Mesenchymal stem cell (in vitro differentiated cells and primary cell): ENCODE measurements around the gene POLE4.

Source experiments
- DNase-seq: peaks from one replicate; pipeline ENCODE4 v3.0.0-alpha.2; 2013
- H2AFZ ChIP-seq: one replicate; pipeline ENCODE4 v1.6.1; 2013; ENCODE audit warnings: low read depth, mild to moderate bottlenecking, control low read depth, inconsistent platforms, low read length, moderate library complexity
- H2AK5ac ChIP-seq: 2 replicates; pipeline ENCODE4 v1.6.1; 2013; ENCODE audit warnings: low read length, moderate library complexity, mild to moderate bottlenecking, inconsistent platforms; ENCODE audit not compliant: severe bottlenecking
- H2BK120ac ChIP-seq: one replicate; pipeline ENCODE4 v1.6.1; 2013; ENCODE audit warnings: low read depth, mild to moderate bottlenecking, inconsistent platforms, low read length, moderate library complexity
- H2BK12ac ChIP-seq, 2 experiments: one replicate each; pipeline ENCODE4 v1.6.1; 2013; ENCODE audit warnings: inconsistent platforms in 2 of 2, low read length in 2 of 2, mild to moderate bottlenecking in 2 of 2, moderate library complexity in 2 of 2, control low read depth in 1 of 2
- H2BK15ac ChIP-seq: one replicate; pipeline ENCODE4 v1.6.1; 2013; ENCODE audit warnings: mild to moderate bottlenecking, low read depth, inconsistent platforms; ENCODE audit not compliant: poor library complexity, severe bottlenecking
- H2BK5ac ChIP-seq: 2 replicates; pipeline ENCODE4 v1.6.1; 2013; ENCODE audit warnings: low read depth, mild to moderate bottlenecking, low read length, control low read depth, inconsistent platforms; ENCODE audit not compliant: poor library complexity, severe bottlenecking
- H3K14ac ChIP-seq, 2 experiments: one replicate each; pipeline ENCODE4 v1.6.1; 2013; ENCODE audit warnings: inconsistent platforms in 2 of 2, low read length in 2 of 2, control low read depth in 1 of 2, mild to moderate bottlenecking in 1 of 2, moderate library complexity in 1 of 2
- H3K18ac ChIP-seq, 2 experiments: one replicate each; pipeline ENCODE4 v1.6.1; 2013; ENCODE audit warnings: inconsistent platforms in 2 of 2, low read length in 2 of 2, control low read depth in 1 of 2, low read depth in 1 of 2, mild to moderate bottlenecking in 1 of 2
- H3K23ac ChIP-seq, 2 experiments: one replicate each; pipeline ENCODE4 v1.6.1; 2013; ENCODE audit warnings: inconsistent platforms in 2 of 2, low read length in 2 of 2, mild to moderate bottlenecking in 2 of 2, moderate library complexity in 2 of 2, control low read depth in 1 of 2
- H3K27ac ChIP-seq: 2 replicates; pipeline ENCODE4 v1.5.1; 2013; ENCODE audit warnings: mild to moderate bottlenecking, moderate library complexity, low read length, control low read depth, inconsistent platforms; ENCODE audit not compliant: poor library complexity, severe bottlenecking
- H3K27me3 ChIP-seq, 2 experiments: 2 replicates each; pipeline versions ENCODE4 v1.6.1 to v1.7.0; 2013; ENCODE audit warnings: low read length in 2 of 2, mild to moderate bottlenecking in 2 of 2, moderate library complexity in 2 of 2, control low read depth in 1 of 2, inconsistent platforms in 1 of 2; ENCODE audit not compliant: control insufficient read depth in 1 of 2, insufficient read depth in 1 of 2
- H3K36me3 ChIP-seq, 2 experiments: 2 replicates each; pipeline versions ENCODE4 v1.6.1 to v1.7.0; 2013; ENCODE audit warnings: low read length in 2 of 2, control low read depth in 1 of 2, inconsistent platforms in 1 of 2, low read depth in 1 of 2, mild to moderate bottlenecking in 1 of 2; ENCODE audit not compliant: insufficient read depth in 2 of 2, control insufficient read depth in 1 of 2
- H3K4ac ChIP-seq, 2 experiments: one replicate each; pipeline ENCODE4 v1.6.1; 2013; ENCODE audit warnings: inconsistent platforms in 2 of 2, low read length in 2 of 2, mild to moderate bottlenecking in 2 of 2, moderate library complexity in 2 of 2, control low read depth in 1 of 2, low read depth in 1 of 2
- H3K4me1 ChIP-seq: 2 replicates; pipeline ENCODE4 v1.6.1; 2013; ENCODE audit warnings: low read depth, low read length, control low read depth; ENCODE audit not compliant: control insufficient read depth, insufficient read depth
- H3K4me2 ChIP-seq: 2 replicates; pipeline ENCODE4 v1.6.1; 2013; ENCODE audit warnings: low read length, mild to moderate bottlenecking, inconsistent platforms; ENCODE audit not compliant: poor library complexity, severe bottlenecking
- H3K4me3 ChIP-seq, 2 experiments: 2 replicates each; pipeline versions ENCODE4 v1.5.1 to v1.7.0; 2013; ENCODE audit warnings: low read length in 2 of 2, mild to moderate bottlenecking in 2 of 2, control low read depth in 1 of 2, low read depth in 1 of 2; ENCODE audit not compliant: insufficient read depth in 1 of 2
- H3K79me1 ChIP-seq: replicated peaks from 2 replicates; pipeline ENCODE4 v1.6.1; 2013; ENCODE audit warnings: mild to moderate bottlenecking, control low read depth, low read length, inconsistent platforms; ENCODE audit not compliant: poor library complexity, severe bottlenecking
- H3K9ac ChIP-seq: 2 replicates; pipeline ENCODE4 v1.7.0; 2013; ENCODE audit warnings: mild to moderate bottlenecking, low read length, moderate library complexity
- H3K9me3 ChIP-seq: 2 replicates; pipeline ENCODE4 v1.7.0; 2013; ENCODE audit warnings: mild to moderate bottlenecking, low read length; ENCODE audit not compliant: control insufficient read depth
- H4K8ac ChIP-seq: one replicate; pipeline ENCODE4 v1.6.1; 2013; ENCODE audit warnings: inconsistent platforms, mild to moderate bottlenecking, low read length, moderate library complexity
- H4K91ac ChIP-seq: one replicate; pipeline ENCODE4 v1.6.1; 2013; ENCODE audit warnings: mild to moderate bottlenecking, low read length, inconsistent platforms
- WGBS: methylation state at CpG from one replicate; pipeline ENCODE4 v1.1.7; 2013; ENCODE audit warnings: mixed read lengths; 5-methylcytosine and 5-hydroxymethylcytosine counted together

The POLE4 gene

DNA sequence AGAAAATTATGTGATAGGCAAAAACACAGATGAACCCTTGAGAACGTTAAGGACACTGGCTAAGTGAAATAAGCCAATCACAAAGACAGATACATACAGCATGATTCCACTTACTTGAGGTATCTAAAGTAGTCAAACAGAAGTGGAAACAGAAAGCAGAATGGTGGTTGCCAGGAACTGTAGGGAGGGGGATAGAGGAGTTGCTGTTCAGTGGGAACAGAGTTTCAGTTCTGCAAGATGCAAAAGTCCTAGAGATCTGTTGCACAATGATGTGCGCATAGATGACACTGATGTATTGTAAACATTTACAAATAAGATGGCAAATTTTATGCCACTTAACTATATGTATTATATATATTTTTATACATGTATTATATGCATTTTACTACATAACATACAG is 59.7 kb downstream of the POLE4 start:
- no peak overlapping the region for H3K4ac ChIP-seq
- H3K36me3 ChIP-seq: no peaks in the 10 kb centered on the region
- H2BK12ac ChIP-seq: no peak overlapping the region
- no peak overlapping the region for H2BK15ac ChIP-seq
- H2BK5ac ChIP-seq: no peak overlapping the region
- no peak overlapping the region for H3K4me3 ChIP-seq
- H3K4me2 ChIP-seq: no peak overlapping the region
- no CpG with 5 or more reads among the region's 2 CpGs for WGBS
- no peak overlapping the region for H2AK5ac ChIP-seq
- H3K23ac ChIP-seq: no peak overlapping the region
- no peak overlapping the region for H4K91ac ChIP-seq
- no peak overlapping the region for H2AFZ ChIP-seq
- no peak overlapping the region for H3K18ac ChIP-seq
- H4K8ac ChIP-seq: no peak overlapping the region
- H3K4me1 ChIP-seq: peaks cover 1% of the 10 kb centered on the region
- no peaks in the 10 kb centered on the region for H3K27me3 ChIP-seq
- peak; percentile 27 for DNase-seq
- H3K9ac ChIP-seq: no peak overlapping the region
- H3K27ac ChIP-seq: no peak overlapping the region
- H3K14ac ChIP-seq: no peak overlapping the region
- no peaks in the 10 kb centered on the region for H3K9me3 ChIP-seq
- H2BK120ac ChIP-seq: no peak overlapping the region
- no peaks in the 10 kb centered on the region for H3K79me1 ChIP-seq
